SK-N-MC (cell line): ENCODE results near the gene PRKCB.

Experiments used
- DNase-seq: peaks from one replicate; pipeline ENCODE4 v3.0.0-alpha.2; 2011; ENCODE audit warnings: low read depth, low spot score
- H3K27ac ChIP-seq: fragments of 200-600 bp; sonication (generic); 2 replicates; pipeline ENCODE4 v1.5.1; 2016; ENCODE audit warnings: mixed run types
- H3K36me3 ChIP-seq: fragments of 200-600 bp; sonication (generic); 2 replicates; pipeline ENCODE4 v1.6.1; 2017; ENCODE audit warnings: antibody characterized with exemption, low read length, mixed read lengths; ENCODE audit not compliant: insufficient read depth
- H3K4me3 ChIP-seq: fragments of 200-600 bp; sonication (generic); 2 replicates; pipeline ENCODE4 v1.5.1; 2016
- H3K9ac ChIP-seq: fragments of 200-600 bp; sonication (generic); 2 replicates; pipeline ENCODE4 v1.8.0; 2017; ENCODE audit warnings: mixed run types, mixed read lengths; ENCODE audit not compliant: insufficient read length
- H3K9me3 ChIP-seq: fragments of 200-600 bp; sonication (generic); 2 replicates; pipeline ENCODE4 v1.6.1; 2017; ENCODE audit warnings: low read depth, mild to moderate bottlenecking, antibody characterized with exemption, low read length, moderate library complexity, mixed read lengths
- EZH2 ChIP-seq: fragments of 200-600 bp; sonication (generic); IDR thresholded peaks from one replicate; pipeline ENCODE4 v1.6.1; 2017; ENCODE audit warnings: antibody characterized with exemption
- FOXP2 ChIP-seq: optimal IDR thresholded peaks from 2 replicates; pipeline ENCODE3; 2011; ENCODE audit warnings: mild to moderate bottlenecking, moderate library complexity; ENCODE audit not compliant: insufficient read depth; ENCODE audit errors: extremely low read length, control extremely low read depth
- POLR2AphosphoS5 ChIP-seq: IDR thresholded peaks from 2 replicates; pipeline ENCODE4 v1.6.1; 2012; ENCODE audit warnings: mild to moderate bottlenecking, low read depth, low read length, borderline replicate concordance

Gene PRKCB

DNA sequence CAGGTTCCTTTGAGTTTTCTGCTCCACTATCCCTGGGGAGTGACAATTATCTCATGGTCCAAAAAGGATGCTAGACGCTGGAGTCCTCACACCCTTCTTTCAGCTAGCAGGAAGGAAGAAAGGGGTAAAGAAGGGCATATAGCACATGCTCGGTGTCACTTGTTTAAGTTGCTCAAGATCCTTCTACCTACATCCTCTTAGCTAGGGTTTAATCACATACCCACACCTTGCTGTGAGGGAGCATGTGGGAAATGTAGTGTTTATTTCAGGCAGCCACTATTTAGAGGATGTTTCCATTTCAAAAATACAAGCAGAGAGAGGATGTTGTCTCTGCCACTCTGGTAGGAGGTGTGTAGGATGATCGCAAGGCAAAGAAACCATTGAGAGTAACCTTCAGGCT is 4.5 kb downstream of the PRKCB start:
- Histone ChIP-seq H3K27ac (0 out of 2 replicates have a peak overlapping the region, but pooled peaks have one; percentile 31), H3K4me3 (no peak overlapping the region), H3K9me3 (no peaks in the 10 kb centered on the region), H3K36me3 (peaks cover 39% of the 10 kb centered on the region), H3K9ac (no peak overlapping the region)
- TF ChIP-seq EZH2 (no peak), POLR2AphosphoS5 (no peak), FOXP2 (no peak)
- DNase-seq = no peak

GRCh38 chr16:23842137-23842600 is 6.4 kb downstream of the PRKCB start:
- no peak for DNase-seq
- peaks cover 39% of the 10 kb centered on the region for H3K36me3 ChIP-seq
- no peak overlapping the region for H3K4me3 ChIP-seq
- TF ChIP-seq EZH2 (no peak), POLR2AphosphoS5 (no peak), FOXP2 (no peak)
- no peak overlapping the region for H3K9ac ChIP-seq
- H3K9me3 ChIP-seq = no peaks in the 10 kb centered on the region
- no peak overlapping the region for H3K27ac ChIP-seq

DNA sequence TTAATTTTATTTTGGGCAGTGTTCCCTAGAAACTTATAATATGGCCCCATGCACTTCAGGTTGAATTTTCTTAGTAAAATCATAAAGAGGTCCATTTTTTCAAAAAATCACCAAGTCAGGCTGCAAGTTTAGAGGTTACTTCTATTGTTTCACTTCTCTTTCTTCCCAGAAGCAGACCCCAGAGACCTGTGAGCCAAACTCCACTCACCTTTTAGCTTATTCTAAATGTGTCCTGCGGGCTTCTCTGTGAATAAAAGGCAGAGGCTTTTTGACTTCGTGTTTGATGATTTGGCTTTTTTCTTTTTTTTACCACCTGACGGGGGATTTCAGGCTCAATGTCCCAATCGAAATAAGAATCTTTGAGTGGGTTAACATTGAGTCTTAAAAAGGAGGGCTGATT is 7.4 kb downstream of the PRKCB start:
- no peak for TF ChIP-seq EZH2
- TF ChIP-seq FOXP2 = no peak
- TF ChIP-seq POLR2AphosphoS5 = no peak
- Histone ChIP-seq H3K9me3 (no peaks in the 10 kb centered on the region), H3K4me3 (no peak overlapping the region), H3K36me3 (peaks cover 42% of the 10 kb centered on the region), H3K9ac (no peak overlapping the region), H3K27ac (no peak overlapping the region)
- no peak for DNase-seq

GRCh38 chr16:23847251-23847650 is 11.5 kb downstream of the PRKCB start:
- peaks cover 54% of the 10 kb centered on the region for H3K36me3 ChIP-seq
- no peak overlapping the region for H3K4me3 ChIP-seq
- no peak overlapping the region for H3K27ac ChIP-seq
- H3K9me3 ChIP-seq = peaks cover 4% of the 10 kb centered on the region; the same call in 1 of the 2 replicates
- no peak for TF ChIP-seq EZH2
- TF ChIP-seq POLR2AphosphoS5 = no peak
- no peak for TF ChIP-seq FOXP2
- no peak for DNase-seq
- H3K9ac ChIP-seq = no peak overlapping the region

- Histone ChIP-seq H3K9ac (no peak overlapping the region), H3K9me3 (peaks cover 4% of the 10 kb centered on the region; the same call in 1 of the 2 replicates), H3K36me3 (peaks cover 59% of the 10 kb centered on the region), H3K27ac (no peak overlapping the region), H3K4me3 (no peak overlapping the region)
- no peak for DNase-seq
- TF ChIP-seq EZH2 (no peak), POLR2AphosphoS5 (no peak), FOXP2 (no peak)
Measured at GRCh38 chr16:23847948-23848347, 12.2 kb downstream of the PRKCB start.

GRCh38 chr16:23848958-23849357 is 13.2 kb downstream of the PRKCB start:
- no peak overlapping the region for H3K9ac ChIP-seq
- TF ChIP-seq POLR2AphosphoS5 (no peak), EZH2 (no peak), FOXP2 (no peak)
- peaks cover 4% of the 10 kb centered on the region; the same call in 1 of the 2 replicates for H3K9me3 ChIP-seq
- no peak overlapping the region for H3K4me3 ChIP-seq
- H3K36me3 ChIP-seq = peaks cover 57% of the 10 kb centered on the region
- DNase-seq = no peak
- H3K27ac ChIP-seq = no peak overlapping the region

- TF ChIP-seq POLR2AphosphoS5 = no peak
- TF ChIP-seq FOXP2 = no peak
- no peak for TF ChIP-seq EZH2
- Histone ChIP-seq H3K36me3 (peaks cover 55% of the 10 kb centered on the region), H3K9me3 (peaks cover 4% of the 10 kb centered on the region; the same call in 1 of the 2 replicates), H3K4me3 (no peak overlapping the region; the same call in 1 of the 2 replicates), H3K9ac (no peak overlapping the region), H3K27ac (peak overlapping the region; percentile 62)
- DNase-seq = no peak
Measured at GRCh38 chr16:23852794-23853562, 17.2 kb downstream of the PRKCB start.

GRCh38 chr16:23855010-23855409 is 19.2 kb downstream of the PRKCB start:
- Histone ChIP-seq H3K36me3 (peaks cover 35% of the 10 kb centered on the region), H3K27ac (no peak overlapping the region), H3K9ac (no peak overlapping the region), H3K9me3 (peaks cover 4% of the 10 kb centered on the region; the same call in 1 of the 2 replicates), H3K4me3 (no peak overlapping the region)
- TF ChIP-seq EZH2 = no peak
- no peak for TF ChIP-seq POLR2AphosphoS5
- TF ChIP-seq FOXP2 = no peak
- no peak for DNase-seq
